ENCODE data around the gene KRT4.

Gene KRT4

DNA sequence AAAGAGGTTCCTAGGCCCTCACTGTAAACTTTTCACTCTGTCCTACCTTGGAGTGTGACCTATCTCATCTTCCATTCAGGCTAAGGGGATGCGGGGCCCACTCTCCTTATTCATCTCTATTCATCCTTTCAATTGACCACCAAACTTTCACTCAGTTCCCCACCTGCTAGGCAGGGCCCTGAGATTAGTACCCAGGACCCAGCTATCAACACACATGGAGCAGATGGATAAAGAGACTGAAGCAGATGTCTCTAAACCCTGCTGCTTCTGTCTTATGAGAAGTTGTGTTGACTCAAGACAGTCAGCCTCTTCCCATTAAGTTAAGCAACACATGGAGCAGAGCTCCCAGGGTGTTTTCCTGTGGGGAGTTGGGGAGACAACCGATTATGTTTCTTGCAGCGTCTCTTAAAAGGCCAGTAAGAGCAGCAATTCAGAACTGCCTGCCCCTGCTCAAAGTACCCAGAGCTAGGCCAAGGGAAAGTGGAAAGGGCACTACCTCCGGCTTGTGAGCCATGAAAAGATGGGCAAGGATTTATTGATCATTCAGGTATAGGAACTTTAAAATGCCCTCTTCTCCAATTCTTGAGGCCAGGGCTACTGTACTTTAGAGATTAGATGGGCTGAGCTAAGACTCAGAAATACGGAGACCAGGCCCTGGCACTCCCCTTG lies 47.4 kb downstream of the KRT4 start:
- ChIA-PET CTCF (no interaction called here), POLR2A (no interaction called here)
- no peak for DNase-seq (ENCODE audit: extremely low spot score)
- TF ChIP-seq NFRKB (IDR thresholded peaks at IDR 0.05) (no peak), L3MBTL2 (conservative IDR thresholded peaks at IDR 0.05) (no peak), BHLHE40 (IDR thresholded peaks at IDR 0.05; ENCODE audit: borderline replicate concordance) (no peak), SUZ12 (IDR thresholded peaks at IDR 0.05) (no peak), FOXM1 (IDR thresholded peaks at IDR 0.05; ENCODE audit: borderline replicate concordance) (no peak), LEF1 (IDR thresholded peaks at IDR 0.05; ENCODE audit: borderline replicate concordance) (no peak), HDGF (IDR thresholded peaks at IDR 0.05; ENCODE audit: borderline replicate concordance) (no peak), FOXK2 (IDR thresholded peaks at IDR 0.05) (no peak), SP1 (IDR thresholded peaks at IDR 0.05) (no peak), FOXA1 (IDR thresholded peaks at IDR 0.05) (no peak), CTBP1 (IDR thresholded peaks at IDR 0.05; ENCODE audit: borderline replicate concordance) (no peak), ELF4 (IDR thresholded peaks at IDR 0.05) (no peak), TARDBP (IDR thresholded peaks at IDR 0.05) (no peak), ZNF384 (IDR thresholded peaks at IDR 0.05) (no peak), ARNT (IDR thresholded peaks at IDR 0.05) (no peak)
- TF ChIP-seq, protein P1, sequence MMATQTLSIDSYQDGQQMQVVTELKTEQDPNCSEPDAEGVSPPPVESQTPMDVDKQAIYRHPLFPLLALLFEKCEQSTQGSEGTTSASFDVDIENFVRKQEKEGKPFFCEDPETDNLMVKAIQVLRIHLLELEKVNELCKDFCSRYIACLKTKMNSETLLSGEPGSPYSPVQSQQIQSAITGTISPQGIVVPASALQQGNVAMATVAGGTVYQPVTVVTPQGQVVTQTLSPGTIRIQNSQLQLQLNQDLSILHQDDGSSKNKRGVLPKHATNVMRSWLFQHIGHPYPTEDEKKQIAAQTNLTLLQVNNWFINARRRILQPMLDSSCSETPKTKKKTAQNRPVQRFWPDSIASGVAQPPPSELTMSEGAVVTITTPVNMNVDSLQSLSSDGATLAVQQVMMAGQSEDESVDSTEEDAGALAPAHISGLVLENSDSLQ (IDR thresholded peaks at IDR 0.05) = no peak

DNA sequence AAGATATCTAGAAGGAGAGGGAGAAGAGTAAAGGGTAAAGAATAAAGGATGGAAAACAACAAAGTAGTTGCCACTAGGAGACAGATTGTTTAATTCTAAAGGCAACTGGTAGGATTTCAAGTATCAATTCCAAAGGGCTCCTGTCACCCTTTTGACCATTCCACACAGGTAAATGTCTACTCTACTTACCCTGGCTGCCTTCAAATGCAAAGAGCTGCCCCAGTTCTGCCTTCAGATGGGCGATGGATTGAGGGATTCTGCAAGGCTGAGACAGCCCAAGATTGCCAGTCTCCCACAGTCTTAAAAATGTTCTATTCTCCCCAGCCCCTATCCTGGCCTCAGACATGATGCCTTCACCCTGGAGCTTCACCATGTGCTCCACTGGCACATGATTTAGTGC lies 48.2 kb downstream of the KRT4 start:
- no peak for DNase-seq (ENCODE audit: extremely low spot score)
- CTCF ChIA-PET = no interaction called here
- POLR2A ChIA-PET = no interaction called here
- TF ChIP-seq SUZ12 (IDR thresholded peaks at IDR 0.05) (no peak), BHLHE40 (IDR thresholded peaks at IDR 0.05; ENCODE audit: borderline replicate concordance) (no peak), FOXA1 (IDR thresholded peaks at IDR 0.05) (no peak), HDGF (IDR thresholded peaks at IDR 0.05; ENCODE audit: borderline replicate concordance) (no peak), ELF4 (IDR thresholded peaks at IDR 0.05) (no peak), NFRKB (IDR thresholded peaks at IDR 0.05) (no peak), L3MBTL2 (conservative IDR thresholded peaks at IDR 0.05) (no peak), CTBP1 (IDR thresholded peaks at IDR 0.05; ENCODE audit: borderline replicate concordance) (no peak), LEF1 (IDR thresholded peaks at IDR 0.05; ENCODE audit: borderline replicate concordance) (no peak), FOXM1 (IDR thresholded peaks at IDR 0.05; ENCODE audit: borderline replicate concordance) (no peak), SP1 (IDR thresholded peaks at IDR 0.05) (no peak), ARNT (IDR thresholded peaks at IDR 0.05) (no peak), TARDBP (IDR thresholded peaks at IDR 0.05) (no peak), ZNF384 (IDR thresholded peaks at IDR 0.05) (no peak), FOXK2 (IDR thresholded peaks at IDR 0.05) (no peak)
- TF ChIP-seq, protein P1 (IDR thresholded peaks at IDR 0.05) = no peak

DNA sequence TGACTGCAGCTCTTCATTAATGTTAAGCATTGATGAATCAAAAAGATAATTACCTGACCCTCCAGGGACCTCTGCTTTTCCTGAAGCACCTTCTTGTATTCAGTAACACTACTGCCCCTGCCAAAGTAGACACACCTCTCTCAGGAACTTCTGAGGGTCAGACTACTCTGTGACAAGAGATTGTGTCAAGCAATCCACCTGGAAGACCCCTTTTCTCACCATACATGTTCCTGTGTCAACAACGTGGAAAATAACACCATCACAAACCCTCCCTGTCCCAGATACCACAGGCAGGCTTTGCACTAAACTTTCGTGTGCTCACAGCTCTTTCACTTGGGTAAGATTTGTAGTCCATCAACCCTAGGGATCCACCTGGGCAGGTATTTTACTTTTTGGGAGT lies 49.9 kb downstream of the KRT4 start:
- POLR2A ChIA-PET = no interaction called here
- CTCF ChIA-PET = no interaction called here
- no peak for DNase-seq (ENCODE audit: extremely low spot score)
- TF ChIP-seq FOXA1 (IDR thresholded peaks at IDR 0.05) (no peak), L3MBTL2 (conservative IDR thresholded peaks at IDR 0.05) (no peak), LEF1 (IDR thresholded peaks at IDR 0.05; ENCODE audit: borderline replicate concordance) (no peak), CTBP1 (IDR thresholded peaks at IDR 0.05; ENCODE audit: borderline replicate concordance) (no peak), FOXK2 (IDR thresholded peaks at IDR 0.05) (no peak), BHLHE40 (IDR thresholded peaks at IDR 0.05; ENCODE audit: borderline replicate concordance) (no peak), ELF4 (IDR thresholded peaks at IDR 0.05) (no peak), NFRKB (IDR thresholded peaks at IDR 0.05) (no peak), ZNF384 (IDR thresholded peaks at IDR 0.05) (no peak), ARNT (IDR thresholded peaks at IDR 0.05) (no peak), HDGF (IDR thresholded peaks at IDR 0.05; ENCODE audit: borderline replicate concordance) (no peak), FOXM1 (IDR thresholded peaks at IDR 0.05; ENCODE audit: borderline replicate concordance) (no peak), SP1 (IDR thresholded peaks at IDR 0.05) (no peak), SUZ12 (IDR thresholded peaks at IDR 0.05) (no peak), TARDBP (IDR thresholded peaks at IDR 0.05) (no peak)
- TF ChIP-seq, protein P1 (IDR thresholded peaks at IDR 0.05) = no peak

DNA sequence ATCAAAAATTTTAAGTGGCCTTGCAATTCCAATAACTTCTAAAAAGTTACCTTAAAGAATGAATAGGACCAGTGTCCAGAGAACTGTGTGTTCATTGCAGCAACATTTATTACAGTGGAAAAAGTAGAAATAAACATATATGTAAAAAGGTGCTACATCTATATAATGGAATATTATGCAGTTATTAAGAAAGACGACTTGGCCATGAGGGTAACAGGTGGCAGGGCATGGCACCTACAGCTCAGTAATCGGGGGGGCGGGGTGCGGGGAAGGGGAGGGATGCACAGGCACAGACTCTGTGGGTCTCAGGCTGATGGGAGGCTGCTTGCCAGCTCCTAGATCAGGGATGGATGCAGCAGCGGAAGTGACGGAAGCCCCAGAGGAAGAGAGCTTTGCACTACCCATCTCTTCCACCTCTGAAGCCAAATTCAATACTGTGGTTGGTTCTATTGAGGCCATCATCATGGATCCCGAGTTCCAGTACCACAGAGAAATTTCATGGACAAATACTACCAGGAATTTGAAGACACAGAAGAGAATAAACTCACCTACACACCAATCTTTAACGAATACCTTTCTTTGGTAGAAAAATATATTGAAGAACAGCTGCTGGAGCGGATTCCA lies 50.8 kb downstream of the KRT4 start:
- ChIA-PET POLR2A (no interaction called here), CTCF (no interaction called here)
- no peak for DNase-seq (ENCODE audit: extremely low spot score)

More for the DNA sequence above, 50.8 kb downstream of the KRT4 start:
- TF ChIP-seq SUZ12 (IDR thresholded peaks at IDR 0.05) (no peak), FOXA1 (IDR thresholded peaks at IDR 0.05) (no peak), TARDBP (IDR thresholded peaks at IDR 0.05) (no peak), BHLHE40 (IDR thresholded peaks at IDR 0.05; ENCODE audit: borderline replicate concordance) (no peak), ZNF384 (IDR thresholded peaks at IDR 0.05) (no peak), NFRKB (IDR thresholded peaks at IDR 0.05) (no peak), L3MBTL2 (conservative IDR thresholded peaks at IDR 0.05) (no peak), FOXM1 (IDR thresholded peaks at IDR 0.05; ENCODE audit: borderline replicate concordance) (no peak), FOXK2 (IDR thresholded peaks at IDR 0.05) (no peak), HDGF (IDR thresholded peaks at IDR 0.05; ENCODE audit: borderline replicate concordance) (no peak), CTBP1 (IDR thresholded peaks at IDR 0.05; ENCODE audit: borderline replicate concordance) (no peak), SP1 (IDR thresholded peaks at IDR 0.05) (no peak), ARNT (IDR thresholded peaks at IDR 0.05) (no peak)
- TF ChIP-seq, protein P1 (IDR thresholded peaks at IDR 0.05) = no peak

All from HEK293T (cell line).